Measurements from ENCODE around the gene SERP2. TPM values are rescaled to one million over a fixed set of nuclear protein-coding genes. Genes with fewer than 3 reads are reported as not detected.
A peak's percentile ranks its signal among the peaks of the same experiment; 100 is the strongest.

Gene SERP2
- total and polyA plus RNA-seq, 3 experiments from 2014 or later: 0.47 to 0.57 (median 0.51) TPM

- Mint-ChIP-seq H3K27ac (no peak overlapping the region), H3K27me3 (peaks cover 27 to 54% of the 10 kb centered on the region in 2 donors), H3K4me3 (peak overlapping the region in 2 of 7 donors; percentile 11 to 32), H3K4me1 (peaks cover 3 to 10% (median 6%) of the 10 kb centered on the region in 3 donors), H3K36me3 (peaks cover 0 to 5% (median 0%) of the 10 kb centered on the region in 3 donors), H3K9me3 (peaks cover 0 to 3% (median 0%) of the 10 kb centered on the region in 5 donors)
- Histone ChIP-seq H3K27me3 (ENCODE audit: insufficient read depth, low read length, poor library complexity, severe bottlenecking) (no peaks in the 10 kb centered on the region), H3K27ac (ENCODE audit: low read depth, low read length) (no peak overlapping the region), H3K4me3 (ENCODE audit: low read length) (no peak overlapping the region), H3K36me3 (ENCODE audit: insufficient read depth, low read length) (no peaks in the 10 kb centered on the region), H3K9me3 (ENCODE audit: low read length) (no peaks in the 10 kb centered on the region), H3K4me1 (ENCODE audit: insufficient read depth, low read length) (no peaks in the 10 kb centered on the region)
- POLR2A ChIA-PET: no interaction called here
- CTCF ChIA-PET: no interaction called here
- no peak for DNase-seq
Observed at GRCh38 chr13:44373247-44373600, 400 bp upstream of the SERP2 start.

- Mint-ChIP-seq H3K36me3 (peaks cover 0 to 5% (median 0%) of the 10 kb centered on the region in 3 donors), H3K4me3 (peak overlapping the region in 6 of 7 donors; percentile 21 to 57 (median 28)), H3K27ac (no peak overlapping the region), H3K27me3 (peaks cover 27 to 49% of the 10 kb centered on the region in 2 donors), H3K4me1 (peaks cover 3 to 10% (median 6%) of the 10 kb centered on the region in 3 donors), H3K9me3 (peaks cover 0 to 3% (median 0%) of the 10 kb centered on the region in 5 donors)
- Histone ChIP-seq H3K4me1 (ENCODE audit: insufficient read depth, low read length) (no peaks in the 10 kb centered on the region), H3K4me3 (ENCODE audit: low read length) (no peak overlapping the region), H3K9me3 (ENCODE audit: low read length) (no peaks in the 10 kb centered on the region), H3K36me3 (ENCODE audit: insufficient read depth, low read length) (no peaks in the 10 kb centered on the region), H3K27me3 (ENCODE audit: insufficient read depth, low read length, poor library complexity, severe bottlenecking) (no peaks in the 10 kb centered on the region), H3K27ac (ENCODE audit: low read depth, low read length) (no peak overlapping the region)
- ChIA-PET POLR2A (no interaction called here), CTCF (no interaction called here)
- no peak for DNase-seq
Observed at GRCh38 chr13:44374348-44374712, 706 bp downstream of the SERP2 start.

DNA sequence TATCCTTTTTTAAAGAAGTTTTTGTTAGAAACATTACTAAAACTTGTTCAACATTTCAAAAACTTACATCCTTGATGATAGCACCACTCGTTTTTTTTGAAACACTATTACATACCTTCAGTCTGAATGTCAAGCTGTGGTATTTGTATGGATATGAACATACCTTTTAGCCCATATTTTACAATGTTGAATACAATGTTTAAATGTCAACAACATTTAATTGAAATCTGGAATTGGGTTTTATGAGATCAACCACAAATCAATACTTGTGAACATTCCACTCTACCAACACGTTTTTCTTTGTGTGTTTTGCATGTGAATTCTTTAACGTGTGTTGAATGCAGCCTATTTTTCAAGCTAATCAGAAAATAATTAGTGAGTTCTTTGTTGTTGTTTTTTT, 4.7 kb downstream of the SERP2 start:
- Mint-ChIP-seq H3K27ac (no peak overlapping the region), H3K4me1 (peaks cover 3 to 6% (median 5%) of the 10 kb centered on the region in 3 donors), H3K9me3 (peaks cover 0 to 3% (median 0%) of the 10 kb centered on the region in 5 donors), H3K27me3 (peaks cover 9 to 30% of the 10 kb centered on the region in 2 donors), H3K36me3 (peaks cover 0 to 5% (median 0%) of the 10 kb centered on the region in 3 donors), H3K4me3 (no peak overlapping the region)
- Histone ChIP-seq H3K4me1 (ENCODE audit: insufficient read depth, low read length) (no peaks in the 10 kb centered on the region), H3K27ac (ENCODE audit: low read depth, low read length) (no peak overlapping the region), H3K9me3 (ENCODE audit: low read length) (no peaks in the 10 kb centered on the region), H3K27me3 (ENCODE audit: insufficient read depth, low read length, poor library complexity, severe bottlenecking) (no peaks in the 10 kb centered on the region), H3K4me3 (ENCODE audit: low read length) (no peak overlapping the region), H3K36me3 (ENCODE audit: insufficient read depth, low read length) (no peaks in the 10 kb centered on the region)
- CTCF ChIA-PET: interaction anchor here (1.1 kb wide), 1 partner anchor 188 kb away, joined by 3 read pairs; no protein-coding TSS in a partner anchor
- no peak for DNase-seq
- POLR2A ChIA-PET: no interaction called here

DNA sequence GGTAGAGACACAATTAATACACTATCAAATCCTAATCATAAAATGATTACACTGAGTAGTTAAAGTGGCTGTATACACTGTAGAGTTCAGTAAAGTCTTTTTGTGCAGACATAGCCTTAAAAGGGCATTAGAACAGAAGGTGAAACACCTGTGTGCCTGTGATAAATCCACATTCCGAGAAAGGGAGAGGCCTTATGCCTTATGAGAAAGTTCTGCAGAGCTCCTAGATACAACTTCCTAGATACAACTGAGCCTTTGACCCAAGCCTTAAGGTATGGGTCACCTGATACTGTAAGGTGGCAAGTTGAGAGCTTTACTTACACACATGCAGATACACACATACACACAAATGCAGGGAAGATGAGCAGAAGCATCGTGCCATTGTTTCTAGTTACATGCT, 6.3 kb downstream of the SERP2 start:
- CTCF ChIA-PET: no interaction called here
- no peaks in the 10 kb centered on the region for H3K9me3 ChIP-seq (ENCODE audit: low read length)
- H3K27ac ChIP-seq (ENCODE audit: low read depth, low read length): no peak overlapping the region
- H3K4me1 ChIP-seq (ENCODE audit: insufficient read depth, low read length): no peaks in the 10 kb centered on the region
- no peaks in the 10 kb centered on the region for H3K9me3 Mint-ChIP-seq
- H3K4me3 Mint-ChIP-seq: no peak overlapping the region
- POLR2A ChIA-PET: no interaction called here
- DNase-seq: no peak
- H3K27me3 ChIP-seq (ENCODE audit: insufficient read depth, low read length, poor library complexity, severe bottlenecking): no peaks in the 10 kb centered on the region
- no peak overlapping the region for H3K27ac Mint-ChIP-seq
- no peak overlapping the region for H3K4me3 ChIP-seq (ENCODE audit: low read length)
- peaks cover 0 to 1% (median 0%) of the 10 kb centered on the region in 3 donors for H3K4me1 Mint-ChIP-seq
- peaks cover 5 to 24% of the 10 kb centered on the region in 2 donors for H3K27me3 Mint-ChIP-seq
- H3K36me3 Mint-ChIP-seq: peaks cover 0 to under 1% (median 0%) of the 10 kb centered on the region in 3 donors
- no peaks in the 10 kb centered on the region for H3K36me3 ChIP-seq (ENCODE audit: insufficient read depth, low read length)

DNA sequence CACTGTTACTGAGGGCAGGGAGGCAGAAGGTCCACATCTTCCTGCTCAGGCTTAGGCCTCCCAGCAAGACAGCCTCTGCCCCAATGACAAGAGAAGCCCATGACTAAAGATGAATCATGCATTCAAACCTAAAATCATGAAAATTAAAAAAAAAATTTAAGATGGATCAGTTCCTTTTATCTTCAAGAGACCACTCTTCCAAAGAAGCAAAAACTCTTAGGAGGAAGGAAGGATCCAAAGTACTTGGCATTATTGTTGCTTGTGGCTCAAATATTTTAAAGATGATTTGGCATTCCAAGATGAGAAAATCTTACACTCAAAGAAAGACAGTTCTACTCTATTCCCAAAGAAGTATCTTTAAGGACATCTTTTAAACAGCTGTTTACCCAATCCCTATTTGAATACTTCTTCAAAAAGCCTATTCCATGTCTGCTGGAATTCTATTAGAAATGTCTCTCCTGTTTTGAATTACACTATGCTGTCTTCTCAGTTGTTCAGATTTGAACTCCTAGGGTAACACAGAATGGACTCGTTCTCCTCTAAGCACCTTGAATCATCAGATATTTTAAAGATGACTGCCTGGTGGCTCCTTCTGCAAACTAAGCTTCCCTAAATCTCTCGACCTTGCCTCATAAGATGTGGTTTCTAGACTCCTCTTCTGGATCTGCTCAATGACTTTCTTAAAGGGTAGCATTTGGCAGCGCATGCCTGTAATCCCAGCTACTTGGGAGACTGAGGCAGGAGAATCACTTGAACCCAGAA, 7.0 kb downstream of the SERP2 start:
- Histone ChIP-seq H3K27me3 (ENCODE audit: insufficient read depth, low read length, poor library complexity, severe bottlenecking) (no peaks in the 10 kb centered on the region), H3K4me3 (ENCODE audit: low read length) (no peak overlapping the region), H3K27ac (ENCODE audit: low read depth, low read length) (no peak overlapping the region), H3K36me3 (ENCODE audit: insufficient read depth, low read length) (no peaks in the 10 kb centered on the region), H3K9me3 (ENCODE audit: low read length) (no peaks in the 10 kb centered on the region), H3K4me1 (ENCODE audit: insufficient read depth, low read length) (no peaks in the 10 kb centered on the region)
- no peak for DNase-seq
- H3K4me3 Mint-ChIP-seq: no peak overlapping the region
- H3K9me3 Mint-ChIP-seq: no peaks in the 10 kb centered on the region
- ChIA-PET POLR2A (no interaction called here), CTCF (no interaction called here)
- H3K27me3 Mint-ChIP-seq: peaks cover 5 to 18% of the 10 kb centered on the region in 2 donors
- no peaks in the 10 kb centered on the region for H3K36me3 Mint-ChIP-seq
- H3K27ac Mint-ChIP-seq: no peak overlapping the region
- no peaks in the 10 kb centered on the region for H3K4me1 Mint-ChIP-seq

GRCh38 chr13:44382635-44383145, 9.1 kb downstream of the SERP2 start:
- Histone ChIP-seq H3K27me3 (ENCODE audit: insufficient read depth, low read length, poor library complexity, severe bottlenecking) (no peaks in the 10 kb centered on the region), H3K4me3 (ENCODE audit: low read length) (no peak overlapping the region), H3K27ac (ENCODE audit: low read depth, low read length) (no peak overlapping the region), H3K4me1 (ENCODE audit: insufficient read depth, low read length) (no peaks in the 10 kb centered on the region), H3K36me3 (ENCODE audit: insufficient read depth, low read length) (no peaks in the 10 kb centered on the region), H3K9me3 (ENCODE audit: low read length) (no peaks in the 10 kb centered on the region)
- Mint-ChIP-seq H3K4me1 (no peaks in the 10 kb centered on the region), H3K4me3 (no peak overlapping the region), H3K36me3 (no peaks in the 10 kb centered on the region), H3K9me3 (no peaks in the 10 kb centered on the region), H3K27ac (peak overlapping the region in 1 of 8 donors; percentile 64), H3K27me3 (peaks cover 0 to 8% of the 10 kb centered on the region in 2 donors)
- ChIA-PET POLR2A (interaction anchor here (0.7 kb wide), 1 partner anchor 55 kb away, joined by 3 read pairs; no protein-coding TSS in a partner anchor), CTCF (no interaction called here)
- DNase-seq: no peak

DNA sequence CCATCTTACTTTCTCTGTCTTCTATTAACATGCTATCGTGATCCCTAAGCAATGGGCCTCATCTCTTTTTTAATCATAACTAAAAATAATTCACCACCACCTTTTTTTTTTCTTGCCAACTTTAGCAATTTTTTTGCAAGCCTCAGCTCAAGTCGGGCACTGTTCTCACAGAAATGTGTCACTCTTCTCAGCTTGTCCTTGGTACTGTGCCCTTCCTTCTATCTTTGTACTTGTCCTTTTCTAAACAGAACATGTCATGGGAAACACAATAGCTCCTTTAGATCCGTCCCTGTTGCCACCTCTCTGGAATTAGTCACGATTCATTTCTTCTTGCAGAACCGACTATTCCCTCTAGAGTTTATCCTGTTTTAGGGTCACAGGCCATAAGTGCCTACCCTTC, 10.3 kb downstream of the SERP2 start:
- Mint-ChIP-seq H3K27ac (no peak overlapping the region), H3K4me3 (no peak overlapping the region), H3K4me1 (no peaks in the 10 kb centered on the region), H3K27me3 (peaks cover 2 to 8% of the 10 kb centered on the region in 2 donors), H3K36me3 (no peaks in the 10 kb centered on the region), H3K9me3 (no peaks in the 10 kb centered on the region)
- Histone ChIP-seq H3K4me1 (ENCODE audit: insufficient read depth, low read length) (no peaks in the 10 kb centered on the region), H3K36me3 (ENCODE audit: insufficient read depth, low read length) (no peaks in the 10 kb centered on the region), H3K27me3 (ENCODE audit: insufficient read depth, low read length, poor library complexity, severe bottlenecking) (no peaks in the 10 kb centered on the region), H3K9me3 (ENCODE audit: low read length) (no peaks in the 10 kb centered on the region), H3K4me3 (ENCODE audit: low read length) (no peak overlapping the region), H3K27ac (ENCODE audit: low read depth, low read length) (no peak overlapping the region)
- no peak for DNase-seq
- ChIA-PET POLR2A (no interaction called here), CTCF (no interaction called here)

GRCh38 chr13:44384778-44385177, 11.2 kb downstream of the SERP2 start:
- H3K4me1 ChIP-seq (ENCODE audit: insufficient read depth, low read length): no peaks in the 10 kb centered on the region
- no peak overlapping the region for H3K27ac ChIP-seq (ENCODE audit: low read depth, low read length)
- no peaks in the 10 kb centered on the region for H3K9me3 ChIP-seq (ENCODE audit: low read length)
- no peak overlapping the region for H3K4me3 Mint-ChIP-seq
- H3K27ac Mint-ChIP-seq: no peak overlapping the region
- no peaks in the 10 kb centered on the region for H3K36me3 Mint-ChIP-seq
- H3K27me3 ChIP-seq (ENCODE audit: insufficient read depth, low read length, poor library complexity, severe bottlenecking): no peaks in the 10 kb centered on the region
- DNase-seq: no peak
- H3K9me3 Mint-ChIP-seq: no peaks in the 10 kb centered on the region
- peaks cover 2 to 8% of the 10 kb centered on the region in 2 donors for H3K27me3 Mint-ChIP-seq
- no peaks in the 10 kb centered on the region for H3K4me1 Mint-ChIP-seq
- ChIA-PET CTCF (no interaction called here), POLR2A (no interaction called here)
- no peaks in the 10 kb centered on the region for H3K36me3 ChIP-seq (ENCODE audit: insufficient read depth, low read length)
- no peak overlapping the region for H3K4me3 ChIP-seq (ENCODE audit: low read length)

Data from CD8-positive, alpha-beta memory T cell (primary cell).